GM21576 (cell line): ENCODE results near the gene NCK2.

ENCODE experiments used
- ATAC-seq: cut with Tn5 transposase; IDR thresholded peaks from one replicate; pipeline ENCODE4 v1.9.1; 2021; ENCODE audit warnings: mild to moderate bottlenecking, moderate library complexity; ENCODE audit not compliant: unreplicated experiment

NCK2 gene

GRCh38 chr2:105789745-105790460 lies 45.2 kb downstream of the NCK2 start:
- peak; percentile 67 for ATAC-seq

GRCh38 chr2:105790461-105791149 lies 45.9 kb downstream of the NCK2 start:
- peak; percentile 32 for ATAC-seq

GRCh38 chr2:105791229-105791628 lies 46.5 kb downstream of the NCK2 start:
- ATAC-seq = no peak

DNA sequence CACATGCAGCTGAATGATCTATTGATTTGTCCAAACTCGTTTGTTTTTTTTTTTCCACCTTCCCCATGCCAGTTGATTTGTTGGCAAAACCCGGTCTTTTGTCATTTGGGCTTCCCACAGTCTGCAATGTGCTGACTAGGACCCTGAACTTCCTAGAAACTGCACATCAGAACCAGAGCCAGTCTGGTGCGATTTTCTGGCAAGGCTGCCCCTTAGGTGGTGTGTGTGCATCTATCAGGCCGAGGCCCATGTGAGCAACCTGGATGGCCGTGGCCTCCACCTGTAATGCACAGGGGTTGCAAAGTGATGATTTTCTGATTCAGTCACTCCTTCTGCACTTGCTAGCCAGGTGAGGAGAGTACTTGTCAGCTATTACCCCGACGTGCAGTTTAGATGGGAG lies 47.8 kb downstream of the NCK2 start:
- ATAC-seq = no peak

DNA sequence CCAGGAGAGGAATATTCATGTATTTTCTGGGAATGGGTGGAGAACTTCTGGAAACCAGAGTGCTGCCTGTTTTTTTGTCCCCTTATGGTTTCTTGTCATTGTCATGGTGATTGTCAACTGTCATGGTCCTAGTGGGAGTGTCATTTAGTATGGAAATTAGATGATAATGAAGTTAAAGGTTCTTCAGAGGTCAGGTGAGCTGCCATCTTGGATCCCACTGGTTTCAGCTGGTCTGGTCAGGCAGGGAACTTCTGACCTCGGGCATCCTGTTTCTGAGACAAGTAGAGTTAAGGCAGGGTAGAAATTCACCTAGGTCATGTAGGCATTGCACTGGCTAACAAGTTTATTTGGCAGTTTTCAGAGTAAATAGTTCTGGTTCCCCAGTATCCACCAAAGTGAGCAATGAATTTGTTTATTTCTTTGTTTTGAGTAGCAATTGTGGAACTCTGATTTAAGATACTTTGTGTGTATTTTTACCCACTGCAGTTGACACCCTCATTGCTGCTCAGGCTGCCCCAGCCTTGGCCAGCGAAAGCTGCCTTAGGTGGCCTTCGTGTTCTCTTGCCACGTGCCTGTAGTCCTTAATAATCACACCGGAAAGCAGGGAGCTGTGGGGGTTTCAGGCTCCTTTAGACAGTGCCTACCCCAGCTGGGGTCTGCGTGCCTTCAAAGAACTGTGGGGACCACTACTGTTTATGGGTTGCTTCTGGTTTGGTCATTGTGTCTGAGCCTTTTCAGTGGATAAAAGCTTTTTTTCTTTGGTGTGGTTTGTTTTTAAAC lies 48.7 kb downstream of the NCK2 start:
- ATAC-seq = no peak

DNA sequence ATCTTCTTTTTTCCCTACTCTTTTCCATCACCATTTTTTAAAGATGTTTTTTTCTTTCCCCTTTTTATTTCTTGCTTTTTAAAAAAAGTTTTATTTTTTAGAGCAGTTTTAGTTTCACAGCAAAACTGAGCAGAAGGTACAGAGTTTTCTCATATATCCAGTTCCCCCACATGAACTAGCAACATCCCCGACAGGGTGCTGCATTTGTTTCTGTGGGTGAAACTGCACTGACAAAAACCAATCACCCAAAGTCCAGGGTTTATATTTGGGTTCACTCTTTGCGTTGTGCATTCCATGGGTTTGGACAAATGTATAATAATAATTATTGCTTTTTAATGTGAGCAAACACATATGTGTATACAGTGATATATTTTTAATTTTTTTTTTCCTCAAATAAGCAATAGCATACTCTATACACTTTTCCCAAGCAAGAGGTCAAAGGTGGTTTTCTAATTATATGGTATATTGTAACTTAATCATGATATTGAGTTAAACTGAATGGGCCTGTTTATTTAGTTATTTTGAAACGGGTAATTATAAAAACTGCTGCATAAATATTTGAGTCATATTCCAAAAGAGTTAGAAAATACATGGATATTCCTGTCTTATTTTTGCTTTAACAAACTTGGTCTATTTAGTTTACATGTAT lies 50.3 kb downstream of the NCK2 start:
- ATAC-seq = no peak

DNA sequence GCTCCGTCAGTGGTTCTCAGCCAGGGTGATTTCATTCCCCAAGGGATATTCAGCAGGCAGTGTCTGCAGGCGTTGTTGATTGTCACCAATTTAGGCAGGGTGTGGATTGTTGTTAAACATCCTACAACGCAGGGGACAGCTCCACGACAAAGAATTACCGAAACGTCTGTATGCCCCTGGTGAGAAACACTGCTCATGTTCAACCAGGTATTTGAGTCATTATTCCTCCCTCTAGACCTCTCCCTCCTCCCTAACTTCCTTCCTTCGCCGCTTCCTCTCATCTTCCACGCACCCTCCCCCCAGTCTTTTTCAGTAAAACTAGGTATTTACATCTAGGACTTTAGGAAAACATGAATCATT lies 50.8 kb downstream of the NCK2 start:
- no peak for ATAC-seq

- no peak for ATAC-seq
Observed at GRCh38 chr2:105796131-105796638, 51.5 kb downstream of the NCK2 start.

- no peak for ATAC-seq
Observed at GRCh38 chr2:105796791-105797190, 52.1 kb downstream of the NCK2 start.

GRCh38 chr2:105797298-105797819 lies 52.6 kb downstream of the NCK2 start:
- peak; percentile 51 for ATAC-seq

DNA sequence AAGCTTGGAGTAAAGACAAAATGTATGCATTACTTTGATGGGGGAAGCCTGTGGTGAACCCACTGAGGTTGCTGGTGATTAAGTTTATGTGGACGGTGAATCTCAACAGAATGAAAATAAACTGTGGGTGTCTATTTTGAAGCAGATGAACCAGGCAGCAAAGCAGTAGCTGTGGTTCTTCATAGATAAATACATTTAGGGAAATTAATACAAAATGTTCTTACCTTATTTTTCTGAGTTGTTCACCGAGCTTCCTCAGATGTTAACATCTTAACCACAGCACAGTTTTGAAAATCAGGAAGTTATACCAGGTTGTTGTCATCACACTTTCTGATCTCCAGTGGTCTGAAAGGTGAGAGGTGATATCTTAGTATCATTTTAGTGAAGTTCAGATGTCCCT lies 53.9 kb downstream of the NCK2 start:
- ATAC-seq = peak; percentile 17

GRCh38 chr2:105800036-105800713 lies 55.5 kb downstream of the NCK2 start:
- no peak for ATAC-seq

DNA sequence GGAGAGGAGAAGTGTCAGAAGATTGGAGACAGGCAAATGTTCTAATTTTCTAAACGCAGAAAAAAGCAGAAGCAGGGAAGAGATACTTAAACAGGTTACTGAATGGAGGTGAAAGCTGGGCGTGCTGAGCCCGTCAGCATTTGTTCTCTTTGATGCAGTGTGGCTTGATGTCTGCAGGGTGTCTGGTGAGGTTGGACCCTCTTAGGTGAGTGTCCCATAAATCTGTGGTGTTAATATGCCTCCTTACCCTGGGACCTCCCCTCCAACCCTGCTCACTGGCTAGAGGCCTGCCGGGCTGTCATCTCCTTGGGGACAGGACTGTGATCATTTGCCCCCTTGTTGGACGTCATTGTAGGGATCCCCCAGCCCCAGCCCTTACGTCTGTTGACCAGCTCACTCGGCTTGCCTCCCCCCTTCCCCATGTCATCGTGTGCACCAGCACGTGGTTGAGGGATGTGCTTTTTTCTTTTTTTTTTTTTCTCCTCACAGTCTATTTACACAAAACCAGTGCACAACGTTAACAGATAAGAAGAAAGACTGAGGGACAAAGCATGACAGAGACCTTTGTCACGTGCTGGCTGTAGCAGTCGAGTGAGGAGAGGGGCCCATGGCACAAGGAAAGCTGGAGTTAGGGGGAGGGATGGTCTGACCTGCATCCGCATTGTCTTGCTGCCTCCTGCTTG lies 56.4 kb downstream of the NCK2 start:
- ATAC-seq = no peak

DNA sequence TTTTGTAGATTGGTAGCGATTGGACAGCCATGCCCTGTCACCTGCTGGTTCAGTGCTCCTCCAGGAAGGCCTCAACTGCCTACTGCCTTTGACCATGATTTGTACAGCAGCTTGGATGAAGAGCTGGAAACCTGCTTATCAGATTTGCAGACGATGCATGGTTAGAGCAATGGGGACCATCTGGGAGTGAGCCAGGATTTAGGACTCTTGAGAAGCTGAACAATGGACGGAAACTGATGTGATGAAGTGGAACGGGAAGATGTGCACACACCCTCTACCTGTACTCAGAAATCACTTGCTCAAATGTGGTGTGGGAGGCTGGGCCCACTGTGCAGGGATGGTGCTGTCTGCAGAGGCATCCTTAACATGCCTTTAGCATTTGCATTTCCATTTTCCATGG lies 57.2 kb downstream of the NCK2 start:
- no peak for ATAC-seq

GRCh38 chr2:105802587-105802986 lies 57.9 kb downstream of the NCK2 start:
- peak; percentile 54 for ATAC-seq

DNA sequence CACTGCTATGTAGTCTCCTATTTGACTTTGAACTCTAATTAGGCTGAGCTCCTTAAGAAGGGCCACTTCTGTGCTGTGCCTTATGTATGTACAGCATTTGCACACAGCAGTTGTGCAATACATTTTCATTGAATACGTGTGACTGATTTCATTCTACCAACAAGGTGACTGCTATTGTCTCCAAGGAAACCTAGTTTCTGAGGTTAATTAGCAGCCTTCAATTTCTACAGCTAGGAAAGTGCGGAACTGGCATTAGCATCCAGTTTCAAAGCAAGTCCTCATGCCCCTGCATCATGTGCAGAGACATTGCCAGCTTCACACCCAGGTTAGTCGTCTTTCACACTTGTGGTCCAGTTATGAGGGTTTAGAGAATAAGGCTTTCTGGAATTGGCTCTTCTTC lies 58.6 kb downstream of the NCK2 start:
- no peak for ATAC-seq

DNA sequence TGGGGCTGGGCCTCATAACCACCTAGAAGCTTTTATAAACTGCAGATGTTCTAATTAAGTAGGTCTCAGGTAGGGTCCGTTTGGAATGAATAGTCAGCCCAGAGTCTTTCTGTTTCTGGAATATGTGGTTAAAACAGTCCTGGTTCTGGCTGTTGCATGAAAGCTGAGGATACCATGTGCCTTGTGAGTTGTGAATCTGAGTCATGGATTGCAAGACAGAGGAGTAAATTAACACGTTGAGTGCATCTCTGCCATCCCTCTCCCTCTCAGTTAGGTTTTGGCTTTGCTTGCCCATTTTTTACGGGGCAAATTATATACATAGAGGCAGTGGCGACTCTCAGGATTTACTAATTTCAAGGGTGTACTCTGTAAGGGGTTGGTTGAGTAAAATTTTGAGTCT lies 59.1 kb downstream of the NCK2 start:
- no peak for ATAC-seq

DNA sequence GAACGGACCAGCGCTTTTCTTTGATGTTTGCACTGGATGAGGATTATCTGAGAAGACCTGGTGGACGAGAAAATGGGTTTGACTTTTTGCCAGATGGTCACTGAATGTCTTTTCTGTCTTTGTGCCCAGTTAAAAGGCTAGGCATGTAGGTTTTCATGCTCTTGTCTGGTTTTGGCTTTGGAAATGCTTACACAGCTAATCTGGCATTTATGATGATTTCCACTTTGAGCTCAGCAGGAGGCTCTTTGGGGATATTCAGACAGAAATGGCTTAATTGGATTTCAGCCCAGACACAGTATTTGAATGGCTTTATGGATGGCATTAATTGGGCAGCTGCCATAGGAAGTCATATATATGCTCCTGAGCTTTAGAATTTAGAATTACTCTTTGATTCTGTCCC lies 59.6 kb downstream of the NCK2 start:
- no peak for ATAC-seq

GRCh38 chr2:105806996-105807395 lies 62.3 kb downstream of the NCK2 start:
- ATAC-seq = no peak
